ENCODE data around the gene FABP3.

Gene FABP3

GRCh38 chr1:31372751-31373055, 173 bp downstream of the FABP3 start:
- H3K27ac ChIP-seq: no peak overlapping the region
- TF ChIP-seq CTCF (conservative IDR thresholded peaks at IDR 0.05; ENCODE audit: low read depth, low read length): no peak
- H3K36me3 ChIP-seq (ENCODE audit: insufficient read depth): no peaks in the 10 kb centered on the region
- no peaks in the 10 kb centered on the region for H4K20me1 ChIP-seq (ENCODE audit: insufficient read depth)
- H3K4me3 ChIP-seq (IDR thresholded peaks at IDR 0.05; ENCODE audit: insufficient read depth, low read depth, low read length): no peak overlapping the region
- H3K9ac ChIP-seq: no peak overlapping the region
- no peaks in the 10 kb centered on the region for H3K4me1 ChIP-seq (ENCODE audit: low read depth, poor library complexity, severe bottlenecking)
- no peak overlapping the region for H3K4me2 ChIP-seq
- no peak overlapping the region for H2AFZ ChIP-seq (ENCODE audit: low read depth)
- no peaks in the 10 kb centered on the region for H3K27me3 ChIP-seq (ENCODE audit: insufficient read depth, low read depth)
- H3K79me2 ChIP-seq (ENCODE audit: insufficient read depth, low read depth): no peaks in the 10 kb centered on the region

DNA sequence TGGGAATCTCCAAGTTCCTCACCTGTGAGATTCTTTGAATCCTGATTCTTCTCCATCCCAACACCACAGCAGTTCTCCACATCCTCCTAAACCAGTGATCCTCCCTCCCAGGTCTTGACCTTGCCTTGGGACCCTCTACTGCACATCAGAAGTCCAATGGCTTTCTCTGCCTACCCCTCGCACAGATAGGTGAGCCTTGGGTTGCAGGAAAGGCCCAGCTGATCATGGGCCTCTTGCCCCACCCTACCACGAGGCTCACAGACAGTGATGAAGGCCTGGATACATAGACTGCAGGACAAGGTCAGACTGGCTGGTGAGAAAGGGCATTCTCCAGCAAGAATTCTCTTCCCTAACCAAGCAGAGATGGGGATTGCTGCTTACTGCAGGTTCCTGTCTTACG, 825 bp downstream of the FABP3 start:
- H3K9ac ChIP-seq: no peak overlapping the region
- H3K27ac ChIP-seq: no peak overlapping the region
- H3K27me3 ChIP-seq (ENCODE audit: insufficient read depth, low read depth): no peaks in the 10 kb centered on the region
- no peak for TF ChIP-seq CTCF (conservative IDR thresholded peaks at IDR 0.05; ENCODE audit: low read depth, low read length)
- no peak overlapping the region for H2AFZ ChIP-seq (ENCODE audit: low read depth)
- H3K36me3 ChIP-seq (ENCODE audit: insufficient read depth): no peaks in the 10 kb centered on the region
- H3K4me2 ChIP-seq: no peak overlapping the region
- H3K4me3 ChIP-seq (IDR thresholded peaks at IDR 0.05; ENCODE audit: insufficient read depth, low read depth, low read length): no peak overlapping the region
- no peaks in the 10 kb centered on the region for H4K20me1 ChIP-seq (ENCODE audit: insufficient read depth)
- H3K79me2 ChIP-seq (ENCODE audit: insufficient read depth, low read depth): no peaks in the 10 kb centered on the region
- H3K4me1 ChIP-seq (ENCODE audit: low read depth, poor library complexity, severe bottlenecking): no peaks in the 10 kb centered on the region

- H3K79me2 ChIP-seq (ENCODE audit: insufficient read depth, low read depth): no peaks in the 10 kb centered on the region
- no peaks in the 10 kb centered on the region for H3K4me1 ChIP-seq (ENCODE audit: low read depth, poor library complexity, severe bottlenecking)
- no peaks in the 10 kb centered on the region for H3K36me3 ChIP-seq (ENCODE audit: insufficient read depth)
- H4K20me1 ChIP-seq (ENCODE audit: insufficient read depth): no peaks in the 10 kb centered on the region
- H3K9ac ChIP-seq: no peak overlapping the region
- no peak overlapping the region for H3K4me3 ChIP-seq (IDR thresholded peaks at IDR 0.05; ENCODE audit: insufficient read depth, low read depth, low read length)
- no peak overlapping the region for H3K4me2 ChIP-seq
- no peak overlapping the region for H2AFZ ChIP-seq (ENCODE audit: low read depth)
- no peaks in the 10 kb centered on the region for H3K27me3 ChIP-seq (ENCODE audit: insufficient read depth, low read depth)
- no peak overlapping the region for H3K27ac ChIP-seq
- no peak for TF ChIP-seq CTCF (conservative IDR thresholded peaks at IDR 0.05; ENCODE audit: low read depth, low read length)
Measured at GRCh38 chr1:31371121-31371959, 1.5 kb downstream of the FABP3 start.

GRCh38 chr1:31370565-31370964, 2.3 kb downstream of the FABP3 start:
- Histone ChIP-seq H3K36me3 (ENCODE audit: insufficient read depth) (no peaks in the 10 kb centered on the region), H3K4me1 (ENCODE audit: low read depth, poor library complexity, severe bottlenecking) (no peaks in the 10 kb centered on the region), H3K27me3 (ENCODE audit: insufficient read depth, low read depth) (no peaks in the 10 kb centered on the region), H3K9ac (no peak overlapping the region), H4K20me1 (ENCODE audit: insufficient read depth) (no peaks in the 10 kb centered on the region), H3K4me3 (IDR thresholded peaks at IDR 0.05; ENCODE audit: insufficient read depth, low read depth, low read length) (no peak overlapping the region), H3K79me2 (ENCODE audit: insufficient read depth, low read depth) (no peaks in the 10 kb centered on the region), H3K27ac (no peak overlapping the region), H3K4me2 (no peak overlapping the region), H2AFZ (ENCODE audit: low read depth) (no peak overlapping the region)
- TF ChIP-seq CTCF (conservative IDR thresholded peaks at IDR 0.05; ENCODE audit: low read depth, low read length): no peak

Measured in KMS-11 (cell line).